ENCODE data around the gene SLC6A1.

Gene SLC6A1

GRCh38 chr3:11037241-11037873, 44.8 kb downstream of the SLC6A1 start:
- H3K9me3 ChIP-seq (ENCODE audit: control insufficient read depth, low read length) = no peaks in the 10 kb centered on the region
- H3K4me1 ChIP-seq (ENCODE audit: control insufficient read depth, insufficient read depth, low read length) = no peaks in the 10 kb centered on the region
- no peaks in the 10 kb centered on the region for H3K27me3 ChIP-seq (ENCODE audit: control insufficient read depth, insufficient read depth, low read length)
- H3K4me3 ChIP-seq (ENCODE audit: low read length) = no peak overlapping the region
- H3K9ac ChIP-seq (ENCODE audit: low read length) = no peak overlapping the region
- no peaks in the 10 kb centered on the region for H3K36me3 ChIP-seq (ENCODE audit: control insufficient read depth, insufficient read depth, low read length)

- Histone ChIP-seq H3K4me1 (ENCODE audit: control insufficient read depth, insufficient read depth, low read length) (no peaks in the 10 kb centered on the region), H3K27me3 (ENCODE audit: control insufficient read depth, insufficient read depth, low read length) (no peaks in the 10 kb centered on the region), H3K36me3 (ENCODE audit: control insufficient read depth, insufficient read depth, low read length) (no peaks in the 10 kb centered on the region), H3K9ac (ENCODE audit: low read length) (no peak overlapping the region), H3K9me3 (ENCODE audit: control insufficient read depth, low read length) (no peaks in the 10 kb centered on the region), H3K4me3 (ENCODE audit: low read length) (no peak overlapping the region)
Observed at GRCh38 chr3:11037976-11038375, 45.4 kb downstream of the SLC6A1 start.

GRCh38 chr3:11045536-11045935, 53.0 kb downstream of the SLC6A1 start:
- H3K36me3 ChIP-seq (ENCODE audit: control insufficient read depth, insufficient read depth, low read length) = no peaks in the 10 kb centered on the region
- H3K4me3 ChIP-seq (ENCODE audit: low read length) = no peak overlapping the region
- no peaks in the 10 kb centered on the region for H3K4me1 ChIP-seq (ENCODE audit: control insufficient read depth, insufficient read depth, low read length)
- no peaks in the 10 kb centered on the region for H3K27me3 ChIP-seq (ENCODE audit: control insufficient read depth, insufficient read depth, low read length)
- no peaks in the 10 kb centered on the region for H3K9me3 ChIP-seq (ENCODE audit: control insufficient read depth, low read length)
- no peak overlapping the region for H3K9ac ChIP-seq (ENCODE audit: low read length)

- Histone ChIP-seq H3K4me1 (ENCODE audit: control insufficient read depth, insufficient read depth, low read length) (no peaks in the 10 kb centered on the region), H3K4me3 (ENCODE audit: low read length) (no peak overlapping the region), H3K36me3 (ENCODE audit: control insufficient read depth, insufficient read depth, low read length) (no peaks in the 10 kb centered on the region), H3K27me3 (ENCODE audit: control insufficient read depth, insufficient read depth, low read length) (peaks cover 4% of the 10 kb centered on the region), H3K9me3 (ENCODE audit: control insufficient read depth, low read length) (no peaks in the 10 kb centered on the region), H3K9ac (ENCODE audit: low read length) (no peak overlapping the region)
Observed at GRCh38 chr3:11047500-11047899, 55.0 kb downstream of the SLC6A1 start.

GRCh38 chr3:11050666-11051323, 58.2 kb downstream of the SLC6A1 start:
- Histone ChIP-seq H3K9ac (ENCODE audit: low read length) (no peak overlapping the region), H3K4me1 (ENCODE audit: control insufficient read depth, insufficient read depth, low read length) (no peaks in the 10 kb centered on the region), H3K9me3 (ENCODE audit: control insufficient read depth, low read length) (no peaks in the 10 kb centered on the region), H3K27me3 (ENCODE audit: control insufficient read depth, insufficient read depth, low read length) (peaks cover 8% of the 10 kb centered on the region), H3K36me3 (ENCODE audit: control insufficient read depth, insufficient read depth, low read length) (no peaks in the 10 kb centered on the region), H3K4me3 (ENCODE audit: low read length) (no peak overlapping the region)

- H3K27me3 ChIP-seq (ENCODE audit: control insufficient read depth, insufficient read depth, low read length) = peaks cover 13% of the 10 kb centered on the region
- no peak overlapping the region for H3K4me3 ChIP-seq (ENCODE audit: low read length)
- H3K36me3 ChIP-seq (ENCODE audit: control insufficient read depth, insufficient read depth, low read length) = no peaks in the 10 kb centered on the region
- H3K9ac ChIP-seq (ENCODE audit: low read length) = no peak overlapping the region
- H3K9me3 ChIP-seq (ENCODE audit: control insufficient read depth, low read length) = no peaks in the 10 kb centered on the region
- no peaks in the 10 kb centered on the region for H3K4me1 ChIP-seq (ENCODE audit: control insufficient read depth, insufficient read depth, low read length)
Observed at GRCh38 chr3:11053926-11054503, 61.5 kb downstream of the SLC6A1 start.

GRCh38 chr3:11054739-11055438, 62.3 kb downstream of the SLC6A1 start:
- H3K36me3 ChIP-seq (ENCODE audit: control insufficient read depth, insufficient read depth, low read length) = no peaks in the 10 kb centered on the region
- peaks cover 17% of the 10 kb centered on the region for H3K27me3 ChIP-seq (ENCODE audit: control insufficient read depth, insufficient read depth, low read length)
- no peaks in the 10 kb centered on the region for H3K9me3 ChIP-seq (ENCODE audit: control insufficient read depth, low read length)
- H3K9ac ChIP-seq (ENCODE audit: low read length) = no peak overlapping the region
- H3K4me1 ChIP-seq (ENCODE audit: control insufficient read depth, insufficient read depth, low read length) = no peaks in the 10 kb centered on the region
- no peak overlapping the region for H3K4me3 ChIP-seq (ENCODE audit: low read length)

GRCh38 chr3:11055496-11055895, 62.9 kb downstream of the SLC6A1 start:
- Histone ChIP-seq H3K4me3 (ENCODE audit: low read length) (no peak overlapping the region), H3K9ac (ENCODE audit: low read length) (no peak overlapping the region), H3K9me3 (ENCODE audit: control insufficient read depth, low read length) (no peaks in the 10 kb centered on the region), H3K4me1 (ENCODE audit: control insufficient read depth, insufficient read depth, low read length) (no peaks in the 10 kb centered on the region), H3K27me3 (ENCODE audit: control insufficient read depth, insufficient read depth, low read length) (peaks cover 17% of the 10 kb centered on the region), H3K36me3 (ENCODE audit: control insufficient read depth, insufficient read depth, low read length) (no peaks in the 10 kb centered on the region)

- Histone ChIP-seq H3K36me3 (ENCODE audit: control insufficient read depth, insufficient read depth, low read length) (no peaks in the 10 kb centered on the region), H3K9ac (ENCODE audit: low read length) (no peak overlapping the region), H3K9me3 (ENCODE audit: control insufficient read depth, low read length) (no peaks in the 10 kb centered on the region), H3K27me3 (ENCODE audit: control insufficient read depth, insufficient read depth, low read length) (peaks cover 17% of the 10 kb centered on the region), H3K4me3 (ENCODE audit: low read length) (no peak overlapping the region), H3K4me1 (ENCODE audit: control insufficient read depth, insufficient read depth, low read length) (no peaks in the 10 kb centered on the region)
Observed at GRCh38 chr3:11056531-11057050, 64.0 kb downstream of the SLC6A1 start.

- Histone ChIP-seq H3K4me3 (ENCODE audit: low read length) (no peak overlapping the region), H3K27me3 (ENCODE audit: control insufficient read depth, insufficient read depth, low read length) (peaks cover 12% of the 10 kb centered on the region), H3K9ac (ENCODE audit: low read length) (no peak overlapping the region), H3K4me1 (ENCODE audit: control insufficient read depth, insufficient read depth, low read length) (no peaks in the 10 kb centered on the region), H3K9me3 (ENCODE audit: control insufficient read depth, low read length) (no peaks in the 10 kb centered on the region), H3K36me3 (ENCODE audit: control insufficient read depth, insufficient read depth, low read length) (no peaks in the 10 kb centered on the region)
Observed at GRCh38 chr3:11057655-11058054, 65.1 kb downstream of the SLC6A1 start.

- Histone ChIP-seq H3K27me3 (ENCODE audit: control insufficient read depth, insufficient read depth, low read length) (peaks cover 9% of the 10 kb centered on the region), H3K36me3 (ENCODE audit: control insufficient read depth, insufficient read depth, low read length) (no peaks in the 10 kb centered on the region), H3K4me3 (ENCODE audit: low read length) (no peak overlapping the region), H3K9ac (ENCODE audit: low read length) (no peak overlapping the region), H3K9me3 (ENCODE audit: control insufficient read depth, low read length) (no peaks in the 10 kb centered on the region), H3K4me1 (ENCODE audit: control insufficient read depth, insufficient read depth, low read length) (no peaks in the 10 kb centered on the region)
Observed at GRCh38 chr3:11059090-11059798, 66.7 kb downstream of the SLC6A1 start.
